Ovary (tissue), 9 donors: ENCODE data around the gene UBE2L5. TPM values are rescaled to one million over a fixed set of nuclear protein-coding genes. Genes with fewer than 3 reads are reported as not detected.

Experiments used
- DNase-seq, 5 donors: peaks; one replicate each; pipeline ENCODE4 v3.0.0-alpha.2; 2019 to 2020
- H3K27ac ChIP-seq, 2 donors: fragments of 200-600 bp; one replicate each; pipeline versions ENCODE4 v1.5.1 to v1.8.0; 2019 to 2022
- H3K27me3 ChIP-seq: fragments of 200-600 bp; one replicate; pipeline ENCODE4 v1.8.0; 2022
- H3K36me3 ChIP-seq: fragments of 200-600 bp; sonication (generic); one replicate; pipeline ENCODE4 v1.5.1; 2019
- H3K4me1 ChIP-seq: one replicate; pipeline ENCODE4 v1.8.1; 2013; ENCODE audit warnings: mild to moderate bottlenecking, moderate library complexity; ENCODE audit not compliant: insufficient read depth
- H3K4me3 ChIP-seq: fragments of 200-600 bp; sonication (generic); one replicate; pipeline ENCODE4 v1.5.1; 2017
- H3K9me3 ChIP-seq, 2 donors: fragments of 200-600 bp in 1 of 2; sonication (generic) in 1 of 2; one replicate each; pipeline versions ENCODE4 v1.5.1 to v1.8.1; 2013 to 2019; ENCODE audit warnings: mild to moderate bottlenecking in 1 of 2, moderate library complexity in 1 of 2
- CTCF ChIP-seq, 3 donors: fragments of 450-650 bp in 2 of 3; fragments of 200-600 bp in 1 of 3; IDR thresholded peaks; one replicate each; pipeline versions ENCODE4 v1.5.1 to v1.8.0; 2016 to 2022; ENCODE audit warnings: antibody characterized with exemption in 3 of 3, mild to moderate bottlenecking in 1 of 3
- EP300 ChIP-seq: sonication (generic); formaldehyde crosslinking; IDR thresholded peaks from one replicate; pipeline ENCODE4 v1.6.1; 2017; ENCODE audit warnings: antibody characterized with exemption
- POLR2A ChIP-seq: fragments of 450-650 bp; IDR thresholded peaks from one replicate; pipeline ENCODE4 v1.6.1; 2017; ENCODE audit warnings: antibody characterized with exemption, mild to moderate bottlenecking, moderate library complexity
- WGBS, 3 donors: extraction: QIAGEN DNeasy Blood & Tissue Kit in 1 of 3; methylation state at CpG; one replicate each; pipeline versions ENCODE4 v1.1.5 to v1.1.7; 2013 to 2017; 5-methylcytosine and 5-hydroxymethylcytosine counted together
- intact Hi-C, 4 donors: fragments of 100-400 bp; cut with DNase I; formaldehyde crosslinking; loops; one replicate each; pipeline versions ENCODE4 v1.11.0 to v1.15.1; 2022 to 2023
- polyA plus RNA-seq, 2 donors: library from polyadenylated mRNA; stranded (reverse); fragments of 200-250 nt in 1 of 2; fragments of 350-450 nt in 1 of 2; fragmentation: Illumina TruSeq in 1 of 2; extraction: RNeasy Lipid Tissue Mini Kit (QIAGEN cat#74804) in 1 of 2; gene quantifications; one replicate each; pipeline ENCODE4 v1.2.3, GENCODE V29; 2013 to 2014
- total RNA-seq, 7 donors: library from RNA; depleted of rRNA in 2 of 7; stranded (reverse); fragments of >200 nt in 2 of 7; fragmentation: NEBNext Ultra II Directional in 3 of 7; extraction: Animal tissue kit (Norgen Biotek cat#: 25700) in 3 of 7; gene quantifications; one replicate each; pipeline versions ENCODE4 v1.1.0 to v1.2.4, GENCODE V29; 2016 to 2023
- donor health status: DM: no; HTN: no; CAD: no; lungs with moderate emphysema.
- donor health status: DM: no; HTN: no; CAD: no.
- donor health status: Bipolar disorder and iron deficiency.
- donor health status: DM: yes; HTN: yes; CAD: no.
- donor health status: DM: no; HTN: no; CAD: no.
- donor health status: DM: yes; HTN: yes; CAD: no.

The UBE2L5 gene
- total and polyA plus RNA-seq, 9 donors: 0.11 to 0.48 (median 0.15) TPM; not detected in 6

GRCh38 chr13:30388406-30389283 is 33.6 kb upstream of the UBE2L5 start:
- Histone ChIP-seq H3K36me3 (no peaks in the 10 kb centered on the region), H3K9me3 (no peaks in the 10 kb centered on the region), H3K4me3 (peak overlapping the region; percentile 9), H3K27me3 (no peaks in the 10 kb centered on the region), H3K4me1 (no peaks in the 10 kb centered on the region), H3K27ac (peak overlapping the region in 1 of 2 donors; percentile 37)
- TF ChIP-seq CTCF (IDR thresholded peaks at IDR 0.05) (no peak), EP300 (no peak), POLR2A (no peak)
- WGBS, 3 donors: 25 to 57% (median 34%) methylated on average over 15 of the region's 15 CpGs
- peak; percentile 53 to 70 (median 66) for DNase-seq
- intact Hi-C loops: no loop called here

GRCh38 chr13:30391956-30392680 is 30.2 kb upstream of the UBE2L5 start:
- intact Hi-C loops: no loop called here
- Histone ChIP-seq H3K4me3 (no peak overlapping the region), H3K27me3 (no peaks in the 10 kb centered on the region), H3K27ac (no peak overlapping the region), H3K9me3 (no peaks in the 10 kb centered on the region), H3K4me1 (peaks cover 2% of the 10 kb centered on the region), H3K36me3 (no peaks in the 10 kb centered on the region)
- TF ChIP-seq POLR2A: no peak
- no peak for TF ChIP-seq CTCF (IDR thresholded peaks at IDR 0.05)
- no peak for TF ChIP-seq EP300
- 71 to 84% (median 84%) methylated on average over 9 of the region's 9 CpGs for WGBS, 3 donors
- DNase-seq: no peak

- Histone ChIP-seq H3K4me3 (no peak overlapping the region), H3K27me3 (no peaks in the 10 kb centered on the region), H3K27ac (no peak overlapping the region), H3K36me3 (no peaks in the 10 kb centered on the region), H3K9me3 (no peaks in the 10 kb centered on the region), H3K4me1 (peaks cover 2% of the 10 kb centered on the region)
- intact Hi-C loops: no loop called here
- 24 to 29% (median 28%) methylated on average over 5 of the region's 5 CpGs for WGBS, 3 donors
- TF ChIP-seq EP300: no peak
- TF ChIP-seq CTCF (IDR thresholded peaks at IDR 0.05): no peak
- TF ChIP-seq POLR2A: no peak
- no peak for DNase-seq
Observed at GRCh38 chr13:30392681-30393045, 29.6 kb upstream of the UBE2L5 start.

DNA sequence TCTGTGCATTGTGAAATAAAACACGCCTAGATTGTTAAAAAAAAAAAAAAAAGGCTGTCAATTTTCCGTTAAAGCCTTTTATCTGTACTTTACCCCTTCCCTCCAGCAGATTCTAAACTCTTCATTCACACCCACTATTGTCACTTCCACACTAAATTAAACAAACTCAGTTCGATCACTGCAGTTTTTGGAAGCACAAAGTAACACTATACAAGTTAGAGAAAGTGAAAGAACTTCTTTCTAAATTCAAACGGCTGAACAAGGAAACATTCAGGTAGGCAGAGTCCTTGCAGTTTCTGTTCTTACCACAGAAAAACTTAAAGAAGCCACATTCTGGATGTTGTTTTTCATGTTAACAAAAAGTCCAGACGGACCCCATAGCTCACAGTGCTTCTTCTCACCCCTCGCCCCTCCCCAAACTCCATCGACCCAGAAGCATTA is 27.5 kb upstream of the UBE2L5 start:
- H3K4me1 ChIP-seq: peaks cover 2% of the 10 kb centered on the region
- H3K36me3 ChIP-seq: no peaks in the 10 kb centered on the region
- intact Hi-C loops: no loop called here
- peak overlapping the region; percentile 83 to 88 for H3K27ac ChIP-seq
- no peaks in the 10 kb centered on the region for H3K9me3 ChIP-seq
- 0 to 1% (median 1%) methylated on average over 7 of the region's 7 CpGs for WGBS, 3 donors
- H3K27me3 ChIP-seq: no peaks in the 10 kb centered on the region
- H3K4me3 ChIP-seq: peak overlapping the region; percentile 48
- DNase-seq: no peak
- no peak for TF ChIP-seq EP300
- no peak for TF ChIP-seq POLR2A
